ENCODE results near the gene FOXJ3. TPM values are rescaled to one million over a fixed set of nuclear protein-coding genes. Genes with fewer than 3 reads are reported as not detected.

FOXJ3 gene
- total RNA-seq, 1 donor from 2014 or later: 35.1 TPM

DNA sequence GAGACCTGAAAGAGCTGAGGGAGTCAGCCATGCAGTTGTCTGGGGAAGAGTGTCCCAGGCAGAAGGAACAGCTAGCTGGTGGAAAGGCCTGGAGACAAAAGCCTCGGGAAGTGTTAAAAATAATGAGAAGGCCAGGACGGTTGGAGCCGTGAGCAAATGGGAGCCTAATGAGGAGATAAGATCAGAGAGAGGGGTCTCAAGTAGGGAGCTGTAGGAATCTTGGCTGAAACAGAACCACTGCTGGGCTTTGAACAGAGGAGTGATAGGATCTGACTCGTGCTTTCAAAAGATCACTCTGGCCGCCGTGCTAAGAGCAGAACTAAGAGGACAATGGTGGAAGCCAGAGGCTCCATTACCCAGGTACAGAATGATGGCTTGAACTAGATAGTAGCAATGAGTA lies 1.9 kb upstream of the FOXJ3 start:
- DNase-seq (no peak), ATAC-seq (no peak)
- intact Hi-C loops (cut with micrococcal nuclease): no loop called here

GRCh38 chr1:42335809-42336518 lies 929 bp upstream of the FOXJ3 start:
- ATAC-seq (peak; percentile 3), DNase-seq (no peak)
- intact Hi-C loops (cut with micrococcal nuclease): no loop called here

DNA sequence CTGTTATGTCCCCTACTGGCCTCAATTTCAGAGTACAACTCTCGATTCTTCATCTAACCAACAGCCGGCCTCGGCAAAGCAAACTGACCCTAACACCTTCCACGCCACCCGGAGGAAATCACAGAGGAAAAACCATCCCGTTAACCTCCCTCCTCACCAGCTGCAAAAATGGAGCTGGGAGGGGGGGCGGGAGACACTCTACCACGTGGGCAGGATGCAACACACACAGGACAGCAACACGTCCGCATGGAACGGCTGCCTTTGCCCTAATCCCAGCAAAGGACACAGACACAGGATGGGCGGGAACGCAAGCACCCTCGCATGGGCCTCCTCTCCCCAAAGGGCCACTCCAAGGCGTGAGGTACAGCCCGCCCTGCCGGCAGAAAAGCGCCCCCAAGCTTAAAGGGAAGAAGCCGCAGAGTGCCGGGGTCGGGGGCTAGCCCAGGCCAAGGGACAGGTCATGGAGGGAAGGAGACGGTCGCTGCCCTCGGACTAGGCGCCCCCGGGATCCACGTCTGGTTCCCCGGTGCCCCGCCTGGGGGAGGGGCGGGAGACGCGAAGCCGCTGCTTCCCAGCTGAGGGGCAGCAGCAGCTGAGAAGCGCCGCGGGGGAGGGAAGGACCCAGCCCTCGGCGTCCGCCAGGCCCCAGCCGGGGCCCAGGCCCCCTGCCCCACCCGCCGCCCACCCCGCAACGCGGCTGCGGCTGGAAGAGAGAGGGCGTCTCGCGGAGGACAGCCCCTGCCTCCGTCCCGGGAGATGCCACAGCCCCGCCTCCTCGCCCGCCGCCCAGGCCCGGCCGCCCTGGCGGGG lies 590 bp downstream of the FOXJ3 start:
- intact Hi-C loops (cut with micrococcal nuclease): no loop called here
- DNase-seq: peak; percentile 64
- peak; percentile 78 for ATAC-seq

- DNase-seq (no peak), ATAC-seq (no peak)
- intact Hi-C loops (cut with micrococcal nuclease): no loop called here
Measured at GRCh38 chr1:42333662-42334239, 1.3 kb downstream of the FOXJ3 start.

DNA sequence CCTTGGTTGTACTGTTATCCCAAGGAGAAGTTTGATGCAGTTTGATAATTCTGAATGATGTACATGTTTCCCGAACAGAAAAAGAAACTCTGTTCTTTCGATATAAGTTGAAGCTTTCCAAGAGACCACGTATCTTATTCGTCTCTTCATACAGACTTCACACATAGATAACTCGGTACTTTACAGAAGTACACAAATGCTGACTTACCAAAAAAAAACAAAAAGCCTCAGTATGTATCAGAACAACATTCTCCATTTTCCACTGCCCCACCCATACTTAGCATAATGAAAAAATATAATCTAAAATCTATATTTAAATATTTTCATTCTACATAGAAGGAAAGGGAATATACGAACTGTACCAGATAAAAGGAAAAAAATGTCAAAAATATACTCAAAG lies 2.2 kb downstream of the FOXJ3 start:
- no peak for DNase-seq
- ATAC-seq: no peak
- intact Hi-C loops (cut with micrococcal nuclease): no loop called here

DNA sequence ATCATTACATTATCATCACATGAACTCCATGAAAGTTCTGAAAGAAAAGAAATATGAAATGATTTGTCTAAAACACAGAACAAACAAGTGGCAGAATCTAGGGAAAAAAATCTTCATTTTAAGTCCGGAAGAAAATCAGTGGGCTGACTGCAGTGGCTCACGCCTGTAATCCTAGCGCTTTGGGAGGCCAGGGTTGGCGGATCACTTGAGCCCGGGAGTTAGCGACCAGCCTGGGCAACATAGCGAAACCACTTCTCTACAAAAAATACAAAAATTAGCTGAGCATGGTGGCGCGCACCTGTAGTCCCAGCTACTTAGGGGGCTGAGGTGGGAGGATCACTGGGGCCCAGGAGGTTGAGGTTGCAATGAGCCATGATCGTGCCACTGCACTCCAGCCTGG lies 4.8 kb downstream of the FOXJ3 start:
- no peak for DNase-seq
- intact Hi-C loops (cut with micrococcal nuclease): no loop called here
- no peak for ATAC-seq

DNA sequence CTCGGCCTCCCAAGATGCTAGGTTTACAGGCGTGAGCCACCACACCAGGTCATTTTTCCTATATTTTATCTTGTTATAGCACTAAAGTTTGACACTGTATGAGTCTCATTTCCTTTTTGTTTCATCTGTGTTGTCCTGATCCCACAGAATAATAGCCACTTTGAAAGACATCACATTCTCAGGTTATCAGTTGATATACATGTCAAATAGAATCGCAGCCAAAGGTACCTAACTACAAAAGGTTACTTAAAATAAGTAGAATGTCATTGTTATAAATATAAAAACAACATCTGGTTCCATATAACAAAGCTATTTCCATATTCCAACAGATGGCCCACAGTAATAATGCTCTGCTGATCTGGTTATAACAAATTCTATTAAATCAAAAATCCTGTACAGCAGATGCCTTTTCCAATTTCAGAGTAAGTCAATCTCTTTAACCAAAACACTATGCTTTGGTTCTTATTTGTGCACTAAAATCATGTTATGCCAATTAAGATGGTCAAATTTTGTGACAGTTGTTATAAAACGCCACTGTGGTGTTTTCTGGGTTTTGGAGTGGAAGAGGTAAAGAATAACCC lies 6.0 kb downstream of the FOXJ3 start:
- DNase-seq (no peak), ATAC-seq (no peak)
- intact Hi-C loops (cut with micrococcal nuclease): loop anchor here (10.0 kb wide), 1 partner anchor 154 kb away; no protein-coding TSS in a partner anchor

DNA sequence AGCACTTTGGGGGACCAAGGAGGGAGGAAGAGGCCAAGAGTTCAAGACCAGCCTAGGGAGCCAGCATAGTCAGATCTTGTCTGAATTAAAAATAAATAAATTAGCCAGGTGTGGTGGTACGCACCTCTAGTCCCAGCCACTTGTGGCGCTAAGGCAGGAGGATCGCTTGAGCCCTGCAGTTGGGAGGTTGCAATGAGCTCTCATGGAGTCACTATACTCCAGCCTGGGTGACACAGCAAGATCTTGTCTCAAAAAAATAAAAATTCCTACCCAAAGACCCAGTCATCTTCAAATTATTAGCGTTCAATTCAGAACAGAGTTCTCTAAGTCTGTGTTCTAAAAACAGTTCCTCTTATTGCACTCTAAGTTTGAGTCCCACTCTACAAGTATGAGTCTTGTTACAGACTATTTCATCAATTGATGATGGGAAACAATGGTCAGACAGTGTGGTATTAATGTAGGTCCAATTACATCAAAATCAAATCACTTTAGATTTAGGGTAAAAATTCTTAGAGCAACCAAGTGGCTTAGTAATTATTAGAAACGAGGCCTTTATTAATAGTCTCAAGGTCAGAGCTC lies 6.9 kb downstream of the FOXJ3 start:
- ATAC-seq (no peak), DNase-seq (no peak)
- intact Hi-C loops (cut with micrococcal nuclease): loop anchor here (10.0 kb wide), 1 partner anchor 153 kb away; no protein-coding TSS in a partner anchor

DNA sequence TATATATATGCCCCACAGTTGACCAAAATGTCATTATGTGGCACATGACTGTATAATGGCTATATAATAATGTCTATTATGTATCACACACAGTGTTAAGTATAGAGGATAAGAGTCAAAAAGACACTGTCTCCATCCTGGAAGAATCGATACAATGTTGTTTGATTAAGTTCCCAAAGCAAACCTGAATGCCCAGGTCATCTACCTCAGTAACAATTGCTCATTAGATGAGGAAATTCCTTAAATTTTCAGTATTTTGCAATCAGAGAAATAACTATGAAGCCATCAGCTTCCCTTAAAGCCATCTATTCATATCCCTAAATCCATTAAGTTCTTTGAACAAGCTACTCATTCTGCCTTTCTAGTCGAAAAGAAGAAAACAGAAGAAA lies 10.0 kb downstream of the FOXJ3 start:
- DNase-seq: no peak
- ATAC-seq: no peak
- intact Hi-C loops (cut with micrococcal nuclease): loop anchor here (10.0 kb wide), 1 partner anchor 150 kb away; no protein-coding TSS in a partner anchor

GRCh38 chr1:42324398-42325013 lies 10.5 kb downstream of the FOXJ3 start:
- DNase-seq (no peak), ATAC-seq (peak; percentile 38)
- intact Hi-C loops (cut with micrococcal nuclease): loop anchor here (10.0 kb wide), 1 partner anchor 150 kb away; no protein-coding TSS in a partner anchor

DNA sequence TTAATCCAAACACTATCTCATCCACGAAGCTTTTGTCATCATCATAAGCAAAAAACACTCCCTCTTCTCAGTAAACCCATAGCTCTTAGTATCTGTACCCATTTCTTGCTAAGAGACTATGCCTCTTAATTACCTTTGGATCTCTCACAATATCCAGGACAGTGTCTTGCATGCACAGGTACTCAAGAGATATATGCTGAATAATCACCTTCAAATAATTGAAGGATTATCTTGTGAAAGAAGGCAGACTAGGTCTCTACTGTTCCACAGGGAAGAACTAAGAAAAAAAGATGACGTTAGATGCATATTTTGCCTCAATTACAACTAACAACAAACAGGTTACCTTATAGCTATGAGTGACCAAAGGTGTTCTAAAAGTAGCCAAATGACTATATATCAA lies 11.5 kb downstream of the FOXJ3 start:
- no peak for ATAC-seq
- DNase-seq: no peak
- intact Hi-C loops (cut with micrococcal nuclease): loop anchor here (10.0 kb wide), 1 partner anchor 149 kb away; no protein-coding TSS in a partner anchor

GRCh38 chr1:42322577-42322976 lies 12.5 kb downstream of the FOXJ3 start:
- ATAC-seq (peak; percentile 25), DNase-seq (no peak)
- intact Hi-C loops (cut with micrococcal nuclease): loop anchor here (10.0 kb wide), 1 partner anchor 148 kb away; no protein-coding TSS in a partner anchor

GRCh38 chr1:42321731-42322130 lies 13.3 kb downstream of the FOXJ3 start:
- ATAC-seq (no peak), DNase-seq (no peak)
- intact Hi-C loops (cut with micrococcal nuclease): loop anchor here (10.0 kb wide), 1 partner anchor 147 kb away; no protein-coding TSS in a partner anchor

DNA sequence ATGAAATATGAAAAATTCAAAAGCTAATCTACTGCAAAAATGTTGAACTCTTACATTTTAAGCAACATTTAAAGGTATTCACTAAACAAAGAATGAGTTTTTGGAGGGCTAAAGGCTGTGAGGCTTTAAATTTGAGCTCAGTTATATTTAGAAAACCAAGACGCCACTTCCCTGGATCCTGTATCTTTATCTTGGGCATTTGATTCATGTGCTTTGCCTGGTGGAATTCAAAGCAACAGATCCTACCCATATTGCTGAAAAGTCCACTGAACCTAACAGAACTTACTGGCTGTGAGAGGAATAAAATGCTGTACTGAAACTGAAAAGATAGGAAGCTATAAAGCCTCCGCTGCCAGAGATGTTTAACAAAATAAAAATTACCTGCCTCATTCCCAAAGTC lies 14.3 kb downstream of the FOXJ3 start:
- ATAC-seq: peak; percentile 65
- intact Hi-C loops (cut with micrococcal nuclease): loop anchor here (10.0 kb wide), 1 partner anchor 146 kb away; no protein-coding TSS in a partner anchor
- DNase-seq: no peak

- peak; percentile 53 for ATAC-seq
- intact Hi-C loops (cut with micrococcal nuclease): loop anchor here (10.0 kb wide), 1 partner anchor 145 kb away; no protein-coding TSS in a partner anchor
Measured at GRCh38 chr1:42319871-42320484, 15.1 kb downstream of the FOXJ3 start.

GRCh38 chr1:42319128-42319851 lies 15.7 kb downstream of the FOXJ3 start:
- intact Hi-C loops (cut with micrococcal nuclease): no loop called here
- DNase-seq (no peak), ATAC-seq (peak; percentile 27)

More at GRCh38 chr1:42319871-42320484, 15.1 kb downstream of the FOXJ3 start:
- no peak for DNase-seq

DNA sequence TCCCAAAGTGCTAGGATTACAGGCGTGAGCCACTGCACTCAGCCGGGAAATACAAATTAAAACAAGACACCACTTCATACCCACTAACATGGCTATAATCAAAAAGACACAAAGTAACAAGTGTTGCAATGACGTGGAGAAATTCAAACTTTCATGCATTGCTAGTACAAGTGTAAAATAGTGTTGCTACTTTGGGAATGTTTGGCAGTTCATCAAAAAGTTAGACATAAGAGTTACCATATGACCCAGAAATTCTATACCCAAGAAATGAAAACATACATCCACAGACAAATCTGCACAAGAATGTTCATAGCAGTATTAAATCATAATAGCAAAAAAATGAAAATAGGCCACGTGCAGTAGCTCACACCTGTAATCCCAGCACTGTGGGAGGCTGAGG lies 16.4 kb downstream of the FOXJ3 start:
- intact Hi-C loops (cut with micrococcal nuclease): no loop called here
- no peak for DNase-seq

DNA sequence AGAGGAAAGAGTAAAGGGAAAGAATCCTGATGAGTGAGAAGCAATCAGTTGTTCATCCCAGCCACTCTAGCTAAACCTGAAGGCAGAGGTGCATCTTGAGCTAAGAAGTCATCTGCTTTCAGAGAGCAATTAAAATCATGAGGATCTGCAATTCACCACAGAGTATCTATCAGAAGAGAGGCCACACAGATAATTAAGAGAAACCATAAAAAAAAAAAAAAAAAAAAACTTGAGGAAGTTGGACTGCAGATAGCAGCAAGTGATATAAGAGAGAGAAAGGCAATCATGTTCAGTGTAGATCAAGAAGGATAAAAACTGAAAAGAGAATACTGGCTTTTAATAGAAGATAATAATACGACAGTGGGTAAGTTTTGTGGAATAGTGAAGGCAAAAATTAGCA lies 17.7 kb downstream of the FOXJ3 start:
- DNase-seq (no peak), ATAC-seq (no peak)
- intact Hi-C loops (cut with micrococcal nuclease): no loop called here

More for the DNA sequence above, 16.4 kb downstream of the FOXJ3 start:
- ATAC-seq: no peak

All from left ventricle myocardium superior (tissue), 1 donor.